GM19467 (cell line): ENCODE results near the gene PRKN.

Experiments
- ATAC-seq: cut with Tn5 transposase; IDR thresholded peaks from one replicate; pipeline ENCODE4 v1.9.1; 2021; ENCODE audit warnings: mild to moderate bottlenecking, moderate library complexity; ENCODE audit not compliant: unreplicated experiment

Gene PRKN

GRCh38 chr6:161586887-161587286 lies 1140.7 kb downstream of the PRKN start:
- ATAC-seq: no peak

GRCh38 chr6:161584621-161585340 lies 1142.8 kb downstream of the PRKN start:
- ATAC-seq: no peak

- no peak for ATAC-seq
Observed at GRCh38 chr6:161584051-161584450, 1143.5 kb downstream of the PRKN start.

GRCh38 chr6:161583584-161583983 lies 1144.0 kb downstream of the PRKN start:
- ATAC-seq: no peak

GRCh38 chr6:161578478-161578877 lies 1149.1 kb downstream of the PRKN start:
- ATAC-seq: no peak

GRCh38 chr6:161575523-161576254 lies 1151.9 kb downstream of the PRKN start:
- no peak for ATAC-seq

- ATAC-seq: no peak
Observed at GRCh38 chr6:161568885-161569456, 1158.6 kb downstream of the PRKN start.

GRCh38 chr6:161564952-161565351 lies 1162.6 kb downstream of the PRKN start:
- ATAC-seq: no peak

GRCh38 chr6:161561908-161562307 lies 1165.7 kb downstream of the PRKN start:
- ATAC-seq: no peak

- ATAC-seq: no peak
Observed at GRCh38 chr6:161557333-161558107, 1170.0 kb downstream of the PRKN start.

GRCh38 chr6:161554883-161555282 lies 1172.7 kb downstream of the PRKN start:
- ATAC-seq: no peak

GRCh38 chr6:161549977-161550655 lies 1177.5 kb downstream of the PRKN start:
- ATAC-seq: no peak

GRCh38 chr6:161548713-161549296 lies 1178.8 kb downstream of the PRKN start:
- no peak for ATAC-seq

- no peak for ATAC-seq
Observed at GRCh38 chr6:161547617-161548016, 1179.9 kb downstream of the PRKN start.

GRCh38 chr6:161546632-161547031 lies 1180.9 kb downstream of the PRKN start:
- ATAC-seq: no peak

GRCh38 chr6:161545741-161546140 lies 1181.8 kb downstream of the PRKN start:
- no peak for ATAC-seq

- ATAC-seq: no peak
Observed at GRCh38 chr6:161544801-161545480, 1182.6 kb downstream of the PRKN start.

- ATAC-seq: no peak
Observed at GRCh38 chr6:161543684-161544309, 1183.8 kb downstream of the PRKN start.

- ATAC-seq: no peak
Observed at GRCh38 chr6:161542346-161542980, 1185.1 kb downstream of the PRKN start.
